Measurements from ENCODE around the gene TBC1D10A.
A peak's percentile ranks its signal among the peaks of the same experiment; 100 is the strongest.

Gene TBC1D10A

DNA sequence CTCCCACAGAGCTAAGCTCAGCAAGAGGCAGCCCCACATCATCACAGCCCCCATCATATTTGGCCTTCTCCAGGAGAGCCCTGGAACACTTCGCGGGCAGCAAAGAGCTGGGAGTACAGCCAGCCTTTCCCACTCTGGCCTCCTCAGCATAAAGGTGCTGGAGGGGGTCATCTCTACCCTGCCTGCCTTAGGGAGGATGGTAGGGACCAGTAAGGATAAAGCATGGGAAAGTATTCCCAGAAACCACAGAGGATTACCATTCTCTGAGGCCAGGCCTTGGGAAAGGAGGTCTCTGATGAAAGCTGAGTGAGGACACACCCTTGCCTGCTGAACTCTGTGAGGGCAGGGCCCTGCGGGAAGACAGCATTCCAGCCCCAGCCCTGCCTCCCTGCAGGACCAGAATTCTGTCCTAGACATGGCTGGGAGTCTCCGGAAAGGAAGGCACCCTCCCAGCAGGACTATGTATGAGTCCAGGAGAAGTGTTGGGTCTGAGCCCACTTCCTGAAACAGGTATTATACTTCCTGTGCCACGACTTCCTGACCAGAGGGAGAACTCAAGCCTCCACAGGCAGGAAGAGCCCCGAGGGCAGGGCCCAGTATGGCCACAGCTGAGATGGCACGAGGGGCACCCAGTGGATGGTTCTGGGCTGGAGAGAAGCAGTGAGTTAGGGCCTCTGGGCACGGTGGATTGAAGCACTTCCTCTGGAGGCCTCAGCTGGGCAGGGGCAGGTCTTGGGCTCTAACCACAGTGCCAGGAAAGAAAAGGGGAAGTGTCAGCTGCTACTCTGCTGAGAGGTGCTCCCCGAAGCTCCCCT lies 24.5 kb downstream of the TBC1D10A start:
- CTCF ChIA-PET = interaction anchor here (0.6 to 2.4 kb wide), 4 partner anchors 14 to 194 kb away, joined by 3 to 15 read pairs (median 7); partner anchors contain the start of gene CASTOR1
- POLR2A ChIA-PET = interaction anchor here (1.3 kb wide), 1 partner anchor 24 kb away, joined by 6 read pairs; the partner anchor contains the start of gene TBC1D10A
- Histone ChIP-seq H3K4me1 (ENCODE audit: control insufficient read depth, insufficient read depth, low read length) (no peaks in the 10 kb centered on the region), H3K9me3 (ENCODE audit: control insufficient read depth, insufficient read depth, low read depth, low read length) (no peaks in the 10 kb centered on the region), H3K27ac (ENCODE audit: extremely low read depth, low read depth, low read length) (no peak overlapping the region), H3K4me3 (ENCODE audit: low read depth, low read length) (no peak overlapping the region), H3K36me3 (ENCODE audit: control insufficient read depth in 2 of 2, insufficient read depth in 1 of 2, low read length in 2 of 2) (peaks cover 0 to 64% of the 10 kb centered on the region in 2 experiments; a peak in 1 of 3 replicates)
- TF ChIP-seq ZNF629 (tag by site-specific recombination; IDR thresholded peaks at IDR 0.05) (no peak), ZBTB7A (tag by site-specific recombination; IDR thresholded peaks at IDR 0.05; ENCODE audit: low read depth) (no peak), GLIS1 (tag by site-specific recombination; IDR thresholded peaks at IDR 0.05) (peak; percentile 80)

DNA sequence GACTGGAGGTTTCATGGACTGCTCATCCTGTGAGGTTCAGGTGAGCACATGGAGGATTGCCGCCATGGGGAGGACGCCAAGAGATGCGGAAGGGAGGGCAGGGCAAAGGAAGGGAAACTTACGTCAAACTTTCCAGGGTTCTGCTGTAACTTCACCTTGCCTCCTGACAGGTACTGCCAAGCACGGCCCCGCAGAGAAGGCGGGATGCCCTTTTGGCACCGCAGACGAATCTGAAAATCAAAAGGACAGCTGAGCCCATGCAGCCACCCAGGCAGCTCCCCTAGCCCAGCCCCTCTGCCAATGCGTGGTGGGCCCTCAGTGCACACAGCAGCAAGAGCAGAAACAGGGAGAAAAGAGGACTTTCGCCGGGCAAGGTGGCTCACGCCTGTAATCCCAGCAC lies 27.4 kb downstream of the TBC1D10A start:
- H3K27ac ChIP-seq (ENCODE audit: extremely low read depth, low read depth, low read length) = no peak overlapping the region
- H3K9me3 ChIP-seq (ENCODE audit: control insufficient read depth, insufficient read depth, low read depth, low read length) = no peaks in the 10 kb centered on the region
- TF ChIP-seq ZNF132 (tag by site-specific recombination; IDR thresholded peaks at IDR 0.05; ENCODE audit: borderline replicate concordance) (no peak), ZIC2 (tag by site-specific recombination; IDR thresholded peaks at IDR 0.05) (no peak), ZNF701 (tag by site-specific recombination; IDR thresholded peaks at IDR 0.05) (no peak), ZNF571 (tag by site-specific recombination; IDR thresholded peaks at IDR 0.05) (no peak), ZNF24 (tag by site-specific recombination; IDR thresholded peaks at IDR 0.05) (no peak), ZNF658 (tag by site-specific recombination; IDR thresholded peaks at IDR 0.05) (no peak)
- TF ChIP-seq, protein P1, sequence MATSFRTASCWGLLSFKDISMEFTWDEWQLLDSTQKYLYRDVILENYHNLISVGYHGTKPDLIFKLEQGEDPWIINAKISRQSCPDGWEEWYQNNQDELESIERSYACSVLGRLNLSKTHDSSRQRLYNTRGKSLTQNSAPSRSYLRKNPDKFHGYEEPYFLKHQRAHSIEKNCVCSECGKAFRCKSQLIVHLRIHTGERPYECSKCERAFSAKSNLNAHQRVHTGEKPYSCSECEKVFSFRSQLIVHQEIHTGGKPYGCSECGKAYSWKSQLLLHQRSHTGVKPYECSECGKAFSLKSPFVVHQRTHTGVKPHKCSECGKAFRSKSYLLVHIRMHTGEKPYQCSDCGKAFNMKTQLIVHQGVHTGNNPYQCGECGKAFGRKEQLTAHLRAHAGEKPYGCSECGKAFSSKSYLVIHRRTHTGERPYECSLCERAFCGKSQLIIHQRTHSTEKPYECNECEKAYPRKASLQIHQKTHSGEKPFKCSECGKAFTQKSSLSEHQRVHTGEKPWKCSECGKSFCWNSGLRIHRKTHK (tag by site-specific recombination; IDR thresholded peaks at IDR 0.05) = no peak
- H3K36me3 ChIP-seq (ENCODE audit: control insufficient read depth in 2 of 2, insufficient read depth in 1 of 2, low read length in 2 of 2) = peaks cover 3 to 85% of the 10 kb centered on the region in 2 experiments; a peak in 2 of 3 replicates
- ChIA-PET CTCF (no interaction called here), POLR2A (interaction anchor here (0.7 to 1.6 kb wide), 2 partner anchors 57 to 58 kb away, joined by 3 read pairs; partner anchors contain the start of genes CCDC157 and SF3A1)
- no peaks in the 10 kb centered on the region for H3K4me1 ChIP-seq (ENCODE audit: control insufficient read depth, insufficient read depth, low read length)
- no peak overlapping the region for H3K4me3 ChIP-seq (ENCODE audit: low read depth, low read length)

DNA sequence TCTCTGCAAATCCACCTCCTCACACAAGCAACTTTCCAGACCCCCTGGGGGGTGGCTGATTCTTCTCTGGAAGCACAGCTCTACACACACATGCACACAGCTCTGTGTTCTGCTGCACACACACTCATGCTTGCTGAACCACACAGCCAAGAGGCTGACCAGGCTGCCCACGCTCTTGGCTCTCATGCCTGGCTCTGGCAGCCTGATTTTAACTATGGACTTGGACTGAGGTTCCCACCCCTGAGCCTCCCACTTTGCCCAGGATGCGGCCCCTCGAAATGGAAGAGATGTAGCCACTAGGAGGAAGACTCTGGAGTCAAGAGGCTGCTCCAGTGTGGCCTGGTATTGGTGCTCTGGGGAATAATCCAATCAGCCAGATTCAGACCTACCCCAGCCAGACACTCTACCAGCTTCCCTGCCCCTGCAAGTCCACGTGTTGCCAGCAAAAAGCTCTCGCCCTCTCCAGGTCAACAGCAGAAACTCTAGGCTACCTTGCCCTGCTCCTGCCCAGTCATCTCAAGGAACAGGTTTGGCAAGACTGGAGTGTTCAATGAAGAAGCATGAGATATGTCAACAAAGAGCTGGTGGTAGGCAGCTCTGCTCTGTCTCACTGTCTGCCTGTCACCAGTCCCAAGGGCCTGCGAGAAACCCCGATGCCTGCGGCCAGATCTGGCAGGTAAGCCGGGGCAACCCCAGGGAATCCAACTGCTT lies 28.6 kb downstream of the TBC1D10A start:
- no peak overlapping the region for H3K4me3 ChIP-seq (ENCODE audit: low read depth, low read length)
- no peaks in the 10 kb centered on the region for H3K4me1 ChIP-seq (ENCODE audit: control insufficient read depth, insufficient read depth, low read length)
- ChIA-PET CTCF (interaction anchor here (1.2 to 1.5 kb wide), 2 partner anchors 9 to 30 kb away, joined by 3 read pairs; no protein-coding TSS in a partner anchor), POLR2A (no interaction called here)
- H3K27ac ChIP-seq (ENCODE audit: extremely low read depth, low read depth, low read length) = no peak overlapping the region
- peaks cover 3 to 85% of the 10 kb centered on the region in 2 experiments; a peak in 2 of 3 replicates for H3K36me3 ChIP-seq (ENCODE audit: control insufficient read depth in 2 of 2, insufficient read depth in 1 of 2, low read length in 2 of 2)
- H3K9me3 ChIP-seq (ENCODE audit: control insufficient read depth, insufficient read depth, low read depth, low read length) = no peaks in the 10 kb centered on the region
- TF ChIP-seq GLIS1 (tag by site-specific recombination; IDR thresholded peaks at IDR 0.05) = peak; percentile 22; the same call in 1 of the 2 replicates
- TF ChIP-seq, protein P2, sequence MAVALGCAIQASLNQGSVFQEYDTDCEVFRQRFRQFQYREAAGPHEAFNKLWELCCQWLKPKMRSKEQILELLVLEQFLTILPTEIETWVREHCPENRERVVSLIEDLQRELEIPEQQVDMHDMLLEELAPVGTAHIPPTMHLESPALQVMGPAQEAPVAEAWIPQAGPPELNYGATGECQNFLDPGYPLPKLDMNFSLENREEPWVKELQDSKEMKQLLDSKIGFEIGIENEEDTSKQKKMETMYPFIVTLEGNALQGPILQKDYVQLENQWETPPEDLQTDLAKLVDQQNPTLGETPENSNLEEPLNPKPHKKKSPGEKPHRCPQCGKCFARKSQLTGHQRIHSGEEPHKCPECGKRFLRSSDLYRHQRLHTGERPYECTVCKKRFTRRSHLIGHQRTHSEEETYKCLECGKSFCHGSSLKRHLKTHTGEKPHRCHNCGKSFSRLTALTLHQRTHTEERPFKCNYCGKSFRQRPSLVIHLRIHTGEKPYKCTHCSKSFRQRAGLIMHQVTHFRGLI (tag by site-specific recombination; IDR thresholded peaks at IDR 0.05) = no peak
